Amniotic epithelial cell (primary cell): Measurements from ENCODE around the gene TAC4.
"Not testable (repeated sequence)": the region's sequence is repeated elsewhere in the genome, so short reads cannot be mapped to it uniquely, and the experiment has no call there.

Experiments used
- DNase-seq: peaks from one replicate; pipeline ENCODE4 v3.0.0-alpha.2; 2010; ENCODE audit warnings: low read depth

The TAC4 gene

GRCh38 chr17:49842846-49843245, 5.0 kb downstream of the TAC4 start:
- peak; percentile 48 for DNase-seq

GRCh38 chr17:49842371-49842770, 5.5 kb downstream of the TAC4 start:
- no peak for DNase-seq

- DNase-seq: no peak
Observed at GRCh38 chr17:49841548-49841947, 6.3 kb downstream of the TAC4 start.

- no peak for DNase-seq
Observed at GRCh38 chr17:49839455-49839854, 8.4 kb downstream of the TAC4 start.

GRCh38 chr17:49836111-49837030, 11.5 kb downstream of the TAC4 start:
- peak; percentile 94 for DNase-seq

GRCh38 chr17:49835472-49835871, 12.4 kb downstream of the TAC4 start:
- DNase-seq: no peak

- peak; percentile 98 for DNase-seq
Observed at GRCh38 chr17:49834118-49834743, 13.6 kb downstream of the TAC4 start.

GRCh38 chr17:49832840-49833599, 14.8 kb downstream of the TAC4 start:
- DNase-seq: no peak

GRCh38 chr17:49830605-49831004, 17.3 kb downstream of the TAC4 start:
- DNase-seq: peak; percentile 27

- DNase-seq: no peak
Observed at GRCh38 chr17:49829026-49829425, 18.8 kb downstream of the TAC4 start.

GRCh38 chr17:49828325-49828724, 19.5 kb downstream of the TAC4 start:
- not testable (repeated sequence) for DNase-seq

GRCh38 chr17:49825645-49826044, 22.2 kb downstream of the TAC4 start:
- DNase-seq: no peak

GRCh38 chr17:49823614-49824013, 24.3 kb downstream of the TAC4 start:
- DNase-seq: peak; percentile 90

- DNase-seq: peak; percentile 74
Observed at GRCh38 chr17:49822829-49823228, 25.0 kb downstream of the TAC4 start.

- no peak for DNase-seq
Observed at GRCh38 chr17:49821916-49822315, 26.0 kb downstream of the TAC4 start.

- no peak for DNase-seq
Observed at GRCh38 chr17:49821466-49821865, 26.4 kb downstream of the TAC4 start.

GRCh38 chr17:49820773-49821172, 27.1 kb downstream of the TAC4 start:
- DNase-seq: no peak

GRCh38 chr17:49819651-49820050, 28.2 kb downstream of the TAC4 start:
- no peak for DNase-seq

- DNase-seq: no peak
Observed at GRCh38 chr17:49819138-49819537, 28.7 kb downstream of the TAC4 start.

GRCh38 chr17:49817993-49818392, 29.9 kb downstream of the TAC4 start:
- DNase-seq: no peak

GRCh38 chr17:49815761-49816281, 32.0 kb downstream of the TAC4 start:
- peak; percentile 26 for DNase-seq

- DNase-seq: no peak
Observed at GRCh38 chr17:49814781-49815529, 32.9 kb downstream of the TAC4 start.
